Gastrocnemius medialis (tissue), 4 donors: Measurements from ENCODE around the gene TBC1D23.

Experiments used
- POLR2A ChIP-seq, 2 donors: fragments of 450-650 bp; IDR thresholded peaks; one replicate each; pipeline ENCODE4 v1.6.1; 2017; ENCODE audit warnings: antibody characterized with exemption in 2 of 2, mild to moderate bottlenecking in 2 of 2, moderate library complexity in 2 of 2
- TF ChIP-seq, protein P1 (sequence below), 5 experiments: fragments of 450-650 bp in 3 of 5; fragments of 200-600 bp in 2 of 5; sonication (generic) in 2 of 5; IDR thresholded peaks in 4 of 5; conservative IDR thresholded peaks in 1 of 5; 1 replicate in 4 of 5; 2 replicates in 1 of 5; pipeline ENCODE4 v1.5.1; 2016 to 2019; ENCODE audit warnings: antibody characterized with exemption in 5 of 5, mild to moderate bottlenecking in 3 of 5, moderate library complexity in 3 of 5

DNA sequence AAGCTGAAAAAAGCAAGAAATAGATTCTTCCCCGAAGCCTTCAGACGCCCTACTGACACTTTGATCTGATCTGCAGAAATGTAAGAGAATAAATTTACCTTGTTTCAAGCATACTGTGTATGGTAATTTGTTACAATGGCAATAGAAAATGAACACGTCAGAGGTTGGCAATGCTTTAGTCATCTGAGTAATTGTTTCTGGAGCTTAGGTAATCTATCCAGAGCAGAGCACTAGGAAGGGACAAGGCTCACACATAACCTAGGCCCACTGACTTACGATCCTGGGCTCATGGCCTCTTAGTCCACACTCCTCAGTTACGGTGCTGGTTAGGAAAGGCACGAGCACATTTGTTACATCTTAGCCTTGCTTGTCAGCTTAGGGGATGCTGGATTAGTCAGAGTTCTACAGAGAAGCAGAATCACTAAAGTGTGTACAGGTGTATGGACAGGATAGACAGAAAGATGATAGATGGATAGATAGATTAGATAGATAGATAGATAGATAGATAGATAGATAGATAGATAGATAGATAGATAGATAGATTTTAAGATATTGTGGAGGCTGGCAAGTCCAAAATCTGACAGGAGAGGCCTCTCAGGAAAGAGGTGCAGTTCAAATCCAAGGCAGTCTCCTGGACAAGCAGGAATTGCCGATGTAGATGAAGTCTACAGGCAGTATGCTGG, 46.8 kb upstream of the TBC1D23 start:
- no peak for TF ChIP-seq POLR2A (IDR thresholded peaks at IDR 0.05)
- TF ChIP-seq, protein P1, sequence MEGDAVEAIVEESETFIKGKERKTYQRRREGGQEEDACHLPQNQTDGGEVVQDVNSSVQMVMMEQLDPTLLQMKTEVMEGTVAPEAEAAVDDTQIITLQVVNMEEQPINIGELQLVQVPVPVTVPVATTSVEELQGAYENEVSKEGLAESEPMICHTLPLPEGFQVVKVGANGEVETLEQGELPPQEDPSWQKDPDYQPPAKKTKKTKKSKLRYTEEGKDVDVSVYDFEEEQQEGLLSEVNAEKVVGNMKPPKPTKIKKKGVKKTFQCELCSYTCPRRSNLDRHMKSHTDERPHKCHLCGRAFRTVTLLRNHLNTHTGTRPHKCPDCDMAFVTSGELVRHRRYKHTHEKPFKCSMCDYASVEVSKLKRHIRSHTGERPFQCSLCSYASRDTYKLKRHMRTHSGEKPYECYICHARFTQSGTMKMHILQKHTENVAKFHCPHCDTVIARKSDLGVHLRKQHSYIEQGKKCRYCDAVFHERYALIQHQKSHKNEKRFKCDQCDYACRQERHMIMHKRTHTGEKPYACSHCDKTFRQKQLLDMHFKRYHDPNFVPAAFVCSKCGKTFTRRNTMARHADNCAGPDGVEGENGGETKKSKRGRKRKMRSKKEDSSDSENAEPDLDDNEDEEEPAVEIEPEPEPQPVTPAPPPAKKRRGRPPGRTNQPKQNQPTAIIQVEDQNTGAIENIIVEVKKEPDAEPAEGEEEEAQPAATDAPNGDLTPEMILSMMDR (IDR thresholded peaks at IDR 0.05 in 4 of 5, conservative IDR thresholded peaks at IDR 0.05 in 1 of 5): no peak
